Astrocyte (in vitro differentiated cells and primary cell): ENCODE results near the gene PLXNB3.

Source experiments
- EZH2 ChIP-seq: IDR thresholded peaks from 2 replicates; pipeline ENCODE4 v1.6.1; 2012; ENCODE audit warnings: mild to moderate bottlenecking, low read length, inconsistent platforms; ENCODE audit not compliant: insufficient read depth
- TF ChIP-seq, protein P1 (sequence below): IDR thresholded peaks from 2 replicates; pipeline ENCODE4 v1.5.1; 2011; ENCODE audit warnings: low read depth, mild to moderate bottlenecking, inconsistent platforms, low read length, moderate library complexity; ENCODE audit not compliant: insufficient read depth

DNA sequence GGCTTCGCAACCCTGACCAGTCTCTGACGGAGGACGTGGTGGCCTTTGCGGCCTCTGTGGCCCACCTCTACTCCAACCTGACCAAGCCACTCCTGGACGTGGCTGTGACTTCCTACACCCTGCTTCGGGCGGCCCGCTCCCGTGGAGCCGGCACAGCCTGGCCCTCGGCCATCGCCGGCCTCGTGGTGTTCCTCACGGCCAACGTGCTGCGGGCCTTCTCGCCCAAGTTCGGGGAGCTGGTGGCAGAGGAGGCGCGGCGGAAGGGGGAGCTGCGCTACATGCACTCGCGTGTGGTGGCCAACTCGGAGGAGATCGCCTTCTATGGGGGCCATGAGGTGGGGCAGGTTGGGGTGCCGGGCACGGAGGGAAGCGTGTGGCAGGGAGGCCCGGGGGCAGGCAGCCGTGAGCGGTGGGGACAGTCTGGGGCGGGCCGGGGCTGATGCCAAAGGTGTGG lies 38.2 kb upstream of the PLXNB3 start:
- TF ChIP-seq, protein P1, sequence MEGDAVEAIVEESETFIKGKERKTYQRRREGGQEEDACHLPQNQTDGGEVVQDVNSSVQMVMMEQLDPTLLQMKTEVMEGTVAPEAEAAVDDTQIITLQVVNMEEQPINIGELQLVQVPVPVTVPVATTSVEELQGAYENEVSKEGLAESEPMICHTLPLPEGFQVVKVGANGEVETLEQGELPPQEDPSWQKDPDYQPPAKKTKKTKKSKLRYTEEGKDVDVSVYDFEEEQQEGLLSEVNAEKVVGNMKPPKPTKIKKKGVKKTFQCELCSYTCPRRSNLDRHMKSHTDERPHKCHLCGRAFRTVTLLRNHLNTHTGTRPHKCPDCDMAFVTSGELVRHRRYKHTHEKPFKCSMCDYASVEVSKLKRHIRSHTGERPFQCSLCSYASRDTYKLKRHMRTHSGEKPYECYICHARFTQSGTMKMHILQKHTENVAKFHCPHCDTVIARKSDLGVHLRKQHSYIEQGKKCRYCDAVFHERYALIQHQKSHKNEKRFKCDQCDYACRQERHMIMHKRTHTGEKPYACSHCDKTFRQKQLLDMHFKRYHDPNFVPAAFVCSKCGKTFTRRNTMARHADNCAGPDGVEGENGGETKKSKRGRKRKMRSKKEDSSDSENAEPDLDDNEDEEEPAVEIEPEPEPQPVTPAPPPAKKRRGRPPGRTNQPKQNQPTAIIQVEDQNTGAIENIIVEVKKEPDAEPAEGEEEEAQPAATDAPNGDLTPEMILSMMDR, result no peak
- TF ChIP-seq EZH2, result no peak
